ENCODE data around the gene DEDD.

DNA sequence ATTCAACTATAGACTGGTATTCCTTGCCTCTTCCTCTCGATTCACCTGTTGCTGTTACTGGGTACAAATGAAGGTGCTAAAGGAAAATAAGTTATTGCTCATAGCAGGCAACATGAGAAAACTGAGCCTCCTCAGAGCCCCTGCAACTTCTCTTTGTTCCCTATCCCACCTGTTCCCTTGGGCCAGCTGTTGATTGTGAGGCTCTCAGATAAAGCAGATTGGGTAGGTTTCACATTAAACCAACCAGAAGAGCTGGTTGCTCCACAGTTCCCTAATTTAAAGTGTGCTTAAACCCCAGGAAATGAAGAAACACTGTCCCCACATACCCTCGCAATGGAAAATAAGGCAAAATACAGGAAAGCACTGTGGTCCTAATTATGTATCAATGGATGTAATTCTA lies 4.8 kb downstream of the DEDD start:
- TF ChIP-seq FOXM1 (IDR thresholded peaks at IDR 0.05; ENCODE audit: borderline replicate concordance) (no peak), ARNT (IDR thresholded peaks at IDR 0.05) (no peak), BHLHE40 (IDR thresholded peaks at IDR 0.05; ENCODE audit: borderline replicate concordance) (no peak), ZNF384 (IDR thresholded peaks at IDR 0.05) (no peak), ELF4 (IDR thresholded peaks at IDR 0.05) (no peak), LEF1 (IDR thresholded peaks at IDR 0.05; ENCODE audit: borderline replicate concordance) (no peak), SP1 (IDR thresholded peaks at IDR 0.05) (no peak), FOXK2 (IDR thresholded peaks at IDR 0.05) (no peak), PKNOX1 (IDR thresholded peaks at IDR 0.05) (no peak), NFRKB (IDR thresholded peaks at IDR 0.05) (no peak), L3MBTL2 (conservative IDR thresholded peaks at IDR 0.05) (no peak), FOXA1 (IDR thresholded peaks at IDR 0.05) (no peak), TARDBP (IDR thresholded peaks at IDR 0.05) (no peak), HDGF (IDR thresholded peaks at IDR 0.05; ENCODE audit: borderline replicate concordance) (no peak)
